Endothelial cell of umbilical vein (primary cell): ENCODE measurements around the gene ANKS1B. TPM values are rescaled to one million over a fixed set of nuclear protein-coding genes. Genes with fewer than 3 reads are reported as not detected.

Experiments
- BruUV-seq: library from RNA; stranded (reverse); fragments of 400-500 nt; replicated peaks from 2 replicates; lab custom pipeline; 2021; lab: Mats Ljungman, UMichigan
- CTCF ChIA-PET: fragments of 300-600, 350-600 bp; sonication (Branson Sonifier 250); formaldehyde crosslinking; loops from one replicate; lab custom pipeline; 2021; ENCODE audit warnings: antibody characterized with exemption, inconsistent platforms; lab: Charles Lee
- POLR2A ChIA-PET: fragments of 300-600, 350-600 bp; sonication (Branson Sonifier 250); formaldehyde crosslinking; loops from one replicate; lab custom pipeline; 2021; ENCODE audit warnings: antibody characterized with exemption, inconsistent platforms; lab: Charles Lee
- DNase-seq: peaks from one replicate; pipeline ENCODE4 v3.0.0-alpha.2; 2011; ENCODE audit warnings: low read depth, low spot score
- FAIRE-seq: peaks from 2 replicates; lab custom pipeline; 2011; peaks lifted over from hg19 to GRCh38; lab: Jason Lieb, UNC
- H2AFZ ChIP-seq: 2 replicates; pipeline ENCODE4 v1.6.0; 2012; ENCODE audit warnings: low read depth, low read length, control low read depth, inconsistent platforms
- H3K27ac ChIP-seq: 2 replicates; pipeline ENCODE4 v1.5.1; 2011; ENCODE audit warnings: low read depth, mild to moderate bottlenecking, control low read depth, low read length, moderate library complexity; ENCODE audit not compliant: insufficient read depth
- H3K27me3 ChIP-seq, 2 experiments: 2 replicates each; pipeline versions ENCODE4 v1.6.0 to v1.6.1; 2011; ENCODE audit warnings: low read length in 2 of 2, mixed read lengths in 1 of 2; ENCODE audit not compliant: control insufficient read depth in 2 of 2, insufficient read depth in 2 of 2
- H3K36me3 ChIP-seq, 2 experiments: 2 replicates in 1 of 2; 3 replicates in 1 of 2; pipeline ENCODE4 v1.5.1; 2011; ENCODE audit warnings: low read length in 2 of 2, mild to moderate bottlenecking in 1 of 2, moderate library complexity in 1 of 2; ENCODE audit not compliant: control insufficient read depth in 2 of 2, insufficient read depth in 2 of 2; ENCODE audit errors: extremely low read depth in 1 of 2
- H3K4me1 ChIP-seq: 3 replicates; pipeline ENCODE4 v1.5.1; 2011; ENCODE audit warnings: mild to moderate bottlenecking, low read length; ENCODE audit not compliant: control insufficient read depth, insufficient read depth; ENCODE audit errors: extremely low read depth
- H3K4me2 ChIP-seq: 2 replicates; pipeline ENCODE4 v1.6.1; 2011; ENCODE audit warnings: low read length, control low read depth, mixed read lengths; ENCODE audit not compliant: insufficient read depth
- H3K4me3 ChIP-seq, 3 experiments: fragments of 200-600 bp in 1 of 3; sonication (generic), shearing (Covaris generic) in 1 of 3; replicated peaks in 1 of 3; 2 replicates each; pipeline ENCODE4 v1.5.1; 2011 to 2016; ENCODE audit warnings: control low read depth in 3 of 3, low read length in 3 of 3, mild to moderate bottlenecking in 2 of 3, inconsistent platforms in 1 of 3, low read depth in 1 of 3, moderate library complexity in 1 of 3; ENCODE audit not compliant: insufficient read depth in 1 of 3
- H3K79me2 ChIP-seq: 2 replicates; pipeline ENCODE4 v1.6.0; 2012; ENCODE audit warnings: low read length, inconsistent platforms; ENCODE audit not compliant: control insufficient read depth, insufficient read depth
- H3K9ac ChIP-seq: replicated peaks from 2 replicates; pipeline ENCODE3; 2011; ENCODE audit warnings: low read length, control low read depth; ENCODE audit not compliant: insufficient read depth; ENCODE audit errors: extremely low read depth
- H3K9me1 ChIP-seq: replicated peaks from 3 replicates; pipeline ENCODE4 v1.6.0; 2011; ENCODE audit warnings: mild to moderate bottlenecking, low read length; ENCODE audit not compliant: control insufficient read depth, insufficient read depth; ENCODE audit errors: extremely low read depth
- H3K9me3 ChIP-seq: replicated peaks from 2 replicates; pipeline ENCODE4 v1.5.1; 2012; ENCODE audit warnings: low read length, inconsistent platforms; ENCODE audit not compliant: control insufficient read depth, insufficient read depth
- H4K20me1 ChIP-seq: replicated peaks from 2 replicates; pipeline ENCODE3; 2011; ENCODE audit warnings: mild to moderate bottlenecking, low read length; ENCODE audit not compliant: control insufficient read depth, insufficient read depth; ENCODE audit errors: extremely low read depth
- CTCF ChIP-seq, 2 donors: IDR thresholded peaks; 1 replicate in 1 of 2; 2 replicates in 1 of 2; pipeline ENCODE4 v1.5.1; 2011; ENCODE audit warnings: low read length in 2 of 2, mild to moderate bottlenecking in 2 of 2, moderate library complexity in 2 of 2, control low read depth in 1 of 2, inconsistent platforms in 1 of 2, low read depth in 1 of 2; ENCODE audit not compliant: insufficient read depth in 1 of 2; ENCODE audit errors: extremely low read depth in 1 of 2
- EZH2 ChIP-seq: IDR thresholded peaks from 2 replicates; pipeline ENCODE4 v1.6.1; 2012; ENCODE audit warnings: borderline replicate concordance, low read depth, mild to moderate bottlenecking, moderate library complexity, low read length, inconsistent platforms; ENCODE audit not compliant: severe bottlenecking
- FOS ChIP-seq: IDR thresholded peaks from 2 replicates; pipeline ENCODE4 v1.6.1; 2011; ENCODE audit warnings: mild to moderate bottlenecking, low read length, moderate library complexity, borderline replicate concordance; ENCODE audit not compliant: insufficient read depth
- GATA2 ChIP-seq: IDR thresholded peaks from 2 replicates; pipeline ENCODE4 v1.7.0; 2011; ENCODE audit warnings: low read depth, mild to moderate bottlenecking, moderate library complexity, mixed read lengths, low read length; ENCODE audit not compliant: insufficient read length, insufficient read depth
- JUN ChIP-seq: IDR thresholded peaks from 2 replicates; pipeline ENCODE4 v1.6.1; 2011; ENCODE audit warnings: borderline replicate concordance, low read depth; ENCODE audit not compliant: insufficient read length, insufficient read depth
- MAX ChIP-seq: IDR thresholded peaks from 2 replicates; pipeline ENCODE4 v1.6.1; 2011; ENCODE audit not compliant: insufficient read depth, insufficient read length
- MYC ChIP-seq: IDR thresholded peaks from one replicate; pipeline ENCODE4 v1.6.1; 2011; ENCODE audit warnings: mild to moderate bottlenecking, low read depth, low read length
- POLR2A ChIP-seq: IDR thresholded peaks from 2 replicates; pipeline ENCODE4 v1.6.1; 2012; ENCODE audit warnings: low read depth, mild to moderate bottlenecking, control low read depth, low read length
- POLR2AphosphoS5 ChIP-seq: IDR thresholded peaks from 2 replicates; pipeline ENCODE4 v1.6.1; 2012; ENCODE audit warnings: low read depth, mild to moderate bottlenecking, control low read depth, low read length, moderate library complexity; ENCODE audit not compliant: insufficient read depth
- dilution Hi-C: fragments of 300-500 bp; cut with MboI; formaldehyde crosslinking; loops from one replicate; pipeline ENCODE4 v1.15.0; 2019; ENCODE audit warnings: low sequenced_read_pairs; ENCODE audit not compliant: extremely low pct_ligation_motif_present
- intact Hi-C: fragments of 100-400 bp; cut with micrococcal nuclease; formaldehyde crosslinking; loops from one replicate; pipeline ENCODE4 v1.10.0; 2022
- polyA plus RNA-seq, 4 experiments: library from polyadenylated mRNA; depleted of rRNA in 3 of 4; stranded (reverse) in 3 of 4; unstranded in 1 of 4; fragments of >200 nt; gene quantifications; 2 replicates each; pipeline versions ENCODE4 v1.2.1 to v1.2.3, GENCODE V29; 2011 to 2012; ENCODE audit warnings: missing spikeins in 1 of 4
- total RNA-seq: library from RNA; stranded (reverse); gene quantifications from 2 replicates; pipeline ENCODE4 v1.2.3, GENCODE V29; 2021

The ANKS1B gene
- total and polyA plus RNA-seq, 2 donors (not counting 3 experiments of a cell fraction or from before 2014, with no cell fraction given), result 0.15 to 0.38 TPM

GRCh38 chr12:99260456-99260996 is 724.2 kb downstream of the ANKS1B start:
- Histone ChIP-seq H4K20me1 (no peaks in the 10 kb centered on the region), H3K79me2 (no peaks in the 10 kb centered on the region), H3K36me3 (no peaks in the 10 kb centered on the region), H3K4me2 (no peak overlapping the region), H3K4me3 (no peak overlapping the region), H3K9ac (no peak overlapping the region), H3K9me1 (no peaks in the 10 kb centered on the region), H3K4me1 (no peaks in the 10 kb centered on the region), H3K27ac (no peak overlapping the region), H3K27me3 (no peaks in the 10 kb centered on the region), H2AFZ (no peak overlapping the region), H3K9me3 (peaks cover 4% of the 10 kb centered on the region)
- dilution Hi-C loops (no loop called here), intact Hi-C loops (no loop called here)
- TF ChIP-seq GATA2 (no peak), CTCF (IDR thresholded peaks at IDR 0.05; ENCODE audit: extremely low read depth in 1 of 2, insufficient read depth in 1 of 2, low read depth in 1 of 2, low read length in 2 of 2) (no peak), POLR2A (no peak), JUN (no peak), EZH2 (no peak), POLR2AphosphoS5 (no peak), MAX (no peak), FOS (no peak), MYC (no peak)
- FAIRE-seq (no peak), DNase-seq (no peak)
- ChIA-PET CTCF (no interaction called here), POLR2A (no interaction called here)
- BruUV-seq, result no TSS peak
